HUES64 (cell line): ENCODE data around the gene SLC3A2.

ENCODE experiments used
- H3K27ac ChIP-seq: 2 replicates; pipeline ENCODE4 v1.7.0; 2013; ENCODE audit warnings: low read depth, low read length, inconsistent platforms
- H3K27me3 ChIP-seq: 2 replicates; pipeline ENCODE4 v1.6.1; 2013; ENCODE audit warnings: mild to moderate bottlenecking, low read length; ENCODE audit not compliant: insufficient read depth
- H3K36me3 ChIP-seq: 2 replicates; pipeline ENCODE4 v1.6.1; 2013; ENCODE audit warnings: mild to moderate bottlenecking, low read length; ENCODE audit not compliant: insufficient read depth
- H3K4me1 ChIP-seq: 2 replicates; pipeline ENCODE4 v1.6.1; 2013; ENCODE audit warnings: mild to moderate bottlenecking, low read length, moderate library complexity; ENCODE audit not compliant: insufficient read depth
- H3K4me3 ChIP-seq: 2 replicates; pipeline ENCODE4 v1.5.1; 2013; ENCODE audit warnings: mild to moderate bottlenecking, low read length, moderate library complexity
- H3K9ac ChIP-seq: 2 replicates; pipeline ENCODE4 v1.6.1; 2013; ENCODE audit warnings: mild to moderate bottlenecking, low read depth, low read length
- H3K9me3 ChIP-seq: 2 replicates; pipeline ENCODE4 v1.6.1; 2013; ENCODE audit warnings: low read depth, low read length; ENCODE audit not compliant: insufficient read depth
- WGBS: fragments of 150-250, 120-280 bp; methylation state at CpG from one replicate; pipeline ENCODE4 v1.1.7; 2013; ENCODE audit warnings: missing lambda C conversion rate; 5-methylcytosine and 5-hydroxymethylcytosine counted together

The SLC3A2 gene

DNA sequence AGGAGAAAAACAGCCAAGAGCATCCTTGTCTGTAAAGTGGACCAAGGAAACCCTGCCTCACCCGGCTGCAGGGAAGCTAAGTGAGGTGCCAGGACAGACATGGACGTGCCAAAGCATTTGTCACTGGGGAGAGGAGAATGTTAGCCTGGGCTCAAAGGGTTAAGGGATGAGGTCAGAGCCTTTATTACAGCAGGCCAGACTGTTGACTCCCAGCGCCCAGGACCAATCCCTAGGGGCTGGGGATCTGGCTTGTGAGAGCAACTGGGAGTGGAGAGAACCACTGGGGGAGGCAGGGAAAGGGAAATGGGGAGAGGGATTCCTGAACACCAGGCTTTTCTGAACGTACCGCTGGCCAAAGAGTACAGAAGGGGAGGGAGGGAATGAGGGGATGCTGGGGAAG lies 37.8 kb downstream of the SLC3A2 start:
- Histone ChIP-seq H3K4me3 (no peak overlapping the region), H3K9me3 (no peaks in the 10 kb centered on the region), H3K27ac (no peak overlapping the region), H3K27me3 (peaks cover 16% of the 10 kb centered on the region), H3K36me3 (no peaks in the 10 kb centered on the region), H3K4me1 (no peaks in the 10 kb centered on the region; the same call in 1 of the 2 replicates), H3K9ac (no peak overlapping the region)
- 48% methylated on average over 5 of the region's 5 CpGs for WGBS

DNA sequence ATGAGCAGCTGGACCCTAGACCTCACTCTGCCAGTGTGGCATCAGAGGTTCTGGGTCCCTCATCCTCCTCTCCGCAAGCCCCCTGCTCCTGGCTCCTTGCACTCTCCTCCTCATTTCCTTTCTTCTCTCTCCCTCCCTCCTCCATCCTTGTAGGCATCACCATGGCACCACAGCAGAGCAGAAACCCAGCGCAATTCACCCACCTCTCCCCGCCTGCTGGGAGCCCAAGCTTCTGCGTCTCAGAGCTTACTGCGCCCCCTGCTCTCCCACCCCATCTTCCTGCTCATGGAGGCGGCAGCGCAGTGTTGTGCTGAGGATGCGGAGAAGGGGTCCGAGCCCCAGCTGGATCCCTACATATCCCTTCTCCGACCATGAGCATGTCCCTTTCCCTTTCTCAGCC lies 38.8 kb downstream of the SLC3A2 start:
- Histone ChIP-seq H3K9ac (no peak overlapping the region), H3K27ac (no peak overlapping the region), H3K9me3 (no peaks in the 10 kb centered on the region), H3K36me3 (no peaks in the 10 kb centered on the region), H3K4me3 (no peak overlapping the region), H3K27me3 (peaks cover 25% of the 10 kb centered on the region), H3K4me1 (no peaks in the 10 kb centered on the region; the same call in 1 of the 2 replicates)
- 76% methylated on average over 10 of the region's 10 CpGs for WGBS

DNA sequence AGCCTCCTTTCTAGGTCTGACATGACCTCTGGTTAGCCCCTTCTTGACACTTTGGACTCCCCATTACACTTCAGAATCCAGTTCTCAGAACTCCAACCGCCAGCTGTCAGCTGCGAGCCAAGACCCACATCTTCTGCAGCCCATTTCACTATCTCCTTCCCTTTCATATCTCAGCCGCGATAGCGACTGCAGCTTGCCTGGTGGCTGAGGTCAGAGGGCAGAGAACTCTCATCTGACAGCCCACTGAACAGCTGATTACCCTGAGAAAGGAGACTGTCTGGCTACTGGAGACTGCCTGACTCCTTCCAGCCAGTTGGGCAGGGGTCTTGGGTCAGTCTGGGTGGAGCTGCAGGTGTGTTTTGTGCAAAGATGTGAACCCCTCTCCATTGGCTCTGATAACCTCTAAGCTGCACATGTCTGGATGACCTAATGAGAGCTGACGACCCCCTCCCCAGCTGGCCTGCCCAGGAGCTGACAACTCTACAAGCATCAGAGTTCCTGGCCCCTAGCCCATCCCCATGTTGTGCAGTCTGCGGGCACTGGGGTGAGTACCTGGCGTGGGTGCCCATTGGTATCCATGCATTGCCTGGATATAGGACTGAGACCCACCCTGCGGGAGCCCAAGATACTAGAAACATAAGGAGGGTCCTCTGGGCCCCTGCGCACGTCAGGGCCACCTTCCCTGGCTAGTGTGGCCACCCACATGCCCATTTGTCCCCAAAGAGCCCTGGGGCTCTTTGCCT lies 39.4 kb downstream of the SLC3A2 start:
- H3K4me3 ChIP-seq, result no peak overlapping the region
- H3K9ac ChIP-seq, result no peak overlapping the region
- H3K27ac ChIP-seq, result no peak overlapping the region
- WGBS, result 86% methylated on average over 11 of the region's 11 CpGs
- no peaks in the 10 kb centered on the region; the same call in 1 of the 2 replicates for H3K4me1 ChIP-seq
- H3K9me3 ChIP-seq, result no peaks in the 10 kb centered on the region
- H3K27me3 ChIP-seq, result peaks cover 31% of the 10 kb centered on the region
- no peaks in the 10 kb centered on the region for H3K36me3 ChIP-seq

DNA sequence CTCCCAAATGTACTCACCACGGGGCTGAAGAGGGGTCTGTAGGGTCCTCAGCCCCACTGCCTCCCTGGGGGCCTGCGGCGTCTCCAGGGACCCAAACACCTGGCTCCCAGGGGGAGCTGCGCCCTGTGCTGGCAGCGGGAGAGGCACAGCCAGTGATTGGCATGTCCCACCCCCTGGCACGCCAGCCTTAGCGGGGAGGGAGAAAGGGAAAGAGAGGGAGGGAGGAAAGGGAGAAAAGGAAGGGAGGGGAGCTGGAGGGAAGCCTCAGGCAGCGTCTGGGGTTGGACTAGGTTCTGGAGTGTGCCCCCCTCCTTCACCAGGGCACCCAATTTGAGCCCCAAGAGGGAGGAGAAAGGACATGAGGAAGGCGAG lies 40.5 kb downstream of the SLC3A2 start, which contains the start of gene CHRM1:
CHRM1 (minus strand) TSS at position 163 of the 372 bp plus-strand sequence. CDS start 10,263 bp downstream, outside the sequence.
- Histone ChIP-seq H3K9ac (no peak within 1 kb of the TSS), H3K4me1 (no peaks in the 10 kb centered on the region; the same call in 1 of the 2 replicates), H3K36me3 (no peaks in the 10 kb centered on the region), H3K9me3 (no peaks in the 10 kb centered on the region), H3K27ac (no peak within 1 kb of the TSS), H3K27me3 (peaks cover 43% of the 10 kb centered on the region), H3K4me3 (no peak within 1 kb of the TSS)
- 53% methylated on average over 8 of the region's 9 CpGs for WGBS

DNA sequence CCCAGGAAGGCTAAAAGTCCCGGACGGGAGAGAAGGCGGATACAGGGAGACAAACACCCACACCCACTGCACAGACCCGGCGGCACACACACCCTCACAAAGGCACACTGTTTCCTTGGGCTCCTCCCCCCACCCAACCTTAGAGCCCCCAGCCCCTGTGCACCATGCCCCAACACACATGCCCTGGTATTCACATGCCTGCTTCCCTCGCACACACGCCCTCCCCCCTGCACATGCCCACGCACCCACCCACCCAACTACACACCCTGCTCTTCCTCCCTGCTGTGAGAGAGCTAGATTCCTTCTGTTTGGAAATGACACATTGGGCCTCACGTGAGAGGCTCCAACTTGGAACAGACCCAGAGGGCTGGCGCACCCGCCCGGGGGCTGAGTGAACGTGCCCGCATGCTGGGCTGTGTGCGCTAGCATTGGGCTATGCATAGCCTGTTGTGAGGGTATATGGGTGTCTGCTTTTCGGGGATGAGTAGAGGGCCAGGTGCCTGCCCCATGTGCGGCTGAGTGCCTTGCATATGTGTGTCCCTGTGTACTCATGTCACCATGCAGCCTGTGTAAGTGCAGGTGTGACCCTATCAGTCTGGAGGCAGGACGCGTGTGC lies 41.0 kb downstream of the SLC3A2 start:
- no peaks in the 10 kb centered on the region; the same call in 1 of the 2 replicates for H3K4me1 ChIP-seq
- H3K4me3 ChIP-seq, result no peak overlapping the region
- no peak overlapping the region for H3K9ac ChIP-seq
- H3K27ac ChIP-seq, result no peak overlapping the region
- H3K27me3 ChIP-seq, result peaks cover 48% of the 10 kb centered on the region
- no peaks in the 10 kb centered on the region for H3K36me3 ChIP-seq
- 82% methylated on average over 19 of the region's 19 CpGs for WGBS
- no peaks in the 10 kb centered on the region for H3K9me3 ChIP-seq

DNA sequence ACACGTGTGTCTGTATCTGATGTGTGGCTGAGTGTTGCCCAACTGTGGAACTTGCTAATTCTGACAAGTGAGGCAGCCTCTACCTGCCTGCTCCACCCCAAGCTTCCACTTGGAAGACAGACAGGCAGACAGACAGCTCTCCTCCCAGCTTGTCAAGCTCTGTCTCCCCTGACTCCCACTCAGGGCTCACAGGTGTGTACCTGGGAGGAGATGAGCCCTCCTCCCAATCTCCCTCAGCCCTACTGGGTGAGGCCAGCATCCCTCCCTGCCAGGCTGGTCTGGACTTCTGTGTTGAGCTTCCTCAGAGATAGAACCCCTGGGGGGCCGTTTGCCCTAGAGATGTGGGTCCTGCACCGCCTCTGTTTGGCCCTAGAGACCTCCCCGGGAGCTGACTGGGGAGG lies 41.5 kb downstream of the SLC3A2 start:
- Histone ChIP-seq H3K4me1 (peaks cover 3% of the 10 kb centered on the region; the same call in 1 of the 2 replicates), H3K9me3 (no peaks in the 10 kb centered on the region), H3K27me3 (peaks cover 53% of the 10 kb centered on the region), H3K27ac (no peak overlapping the region), H3K4me3 (no peak overlapping the region), H3K36me3 (no peaks in the 10 kb centered on the region), H3K9ac (no peak overlapping the region)
- 77% methylated on average over 4 of the region's 4 CpGs for WGBS

DNA sequence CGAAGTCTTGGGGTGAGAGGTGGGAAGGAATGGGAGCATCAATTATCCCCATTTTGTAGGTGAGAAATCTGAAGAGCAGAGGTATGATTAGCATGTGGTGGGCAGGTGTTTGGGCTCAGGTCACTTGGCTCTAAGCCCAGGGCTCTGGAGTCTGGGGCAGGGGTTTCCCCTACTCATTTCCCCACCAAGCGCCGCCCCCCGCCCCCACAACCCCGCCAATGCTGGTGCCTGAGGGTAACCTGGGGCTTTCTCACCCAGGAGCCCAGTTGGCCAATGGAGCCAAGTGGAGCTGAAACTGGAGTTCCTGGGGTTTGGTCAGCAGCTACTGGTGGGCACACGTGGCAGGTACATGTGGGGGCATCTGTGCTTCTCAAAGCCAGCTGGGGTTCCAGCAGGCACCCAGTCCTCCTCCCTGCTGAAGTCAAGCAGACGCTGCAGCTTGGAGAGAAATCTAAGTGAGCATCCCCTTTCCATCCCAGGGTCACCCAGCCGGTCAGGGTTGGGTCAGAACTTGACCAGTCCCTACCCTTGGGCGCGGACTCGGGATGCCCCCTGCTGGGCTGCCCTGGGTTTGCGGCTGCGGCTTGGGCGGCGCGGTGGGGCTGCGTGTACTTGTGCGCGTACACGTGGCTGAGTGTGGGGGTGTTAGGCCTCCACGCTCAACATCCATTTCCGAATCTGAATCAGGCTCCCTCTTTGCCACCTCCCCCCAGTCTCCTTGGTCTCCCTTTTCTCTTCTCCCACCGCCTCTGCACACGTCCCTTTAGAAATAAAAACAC lies 42.1 kb downstream of the SLC3A2 start:
- Histone ChIP-seq H3K36me3 (no peaks in the 10 kb centered on the region), H3K9ac (no peak overlapping the region), H3K27ac (no peak overlapping the region), H3K4me1 (peaks cover 9% of the 10 kb centered on the region), H3K9me3 (no peaks in the 10 kb centered on the region), H3K27me3 (peaks cover 59% of the 10 kb centered on the region), H3K4me3 (no peak overlapping the region)
- WGBS, result 34% methylated on average over 23 of the region's 24 CpGs

DNA sequence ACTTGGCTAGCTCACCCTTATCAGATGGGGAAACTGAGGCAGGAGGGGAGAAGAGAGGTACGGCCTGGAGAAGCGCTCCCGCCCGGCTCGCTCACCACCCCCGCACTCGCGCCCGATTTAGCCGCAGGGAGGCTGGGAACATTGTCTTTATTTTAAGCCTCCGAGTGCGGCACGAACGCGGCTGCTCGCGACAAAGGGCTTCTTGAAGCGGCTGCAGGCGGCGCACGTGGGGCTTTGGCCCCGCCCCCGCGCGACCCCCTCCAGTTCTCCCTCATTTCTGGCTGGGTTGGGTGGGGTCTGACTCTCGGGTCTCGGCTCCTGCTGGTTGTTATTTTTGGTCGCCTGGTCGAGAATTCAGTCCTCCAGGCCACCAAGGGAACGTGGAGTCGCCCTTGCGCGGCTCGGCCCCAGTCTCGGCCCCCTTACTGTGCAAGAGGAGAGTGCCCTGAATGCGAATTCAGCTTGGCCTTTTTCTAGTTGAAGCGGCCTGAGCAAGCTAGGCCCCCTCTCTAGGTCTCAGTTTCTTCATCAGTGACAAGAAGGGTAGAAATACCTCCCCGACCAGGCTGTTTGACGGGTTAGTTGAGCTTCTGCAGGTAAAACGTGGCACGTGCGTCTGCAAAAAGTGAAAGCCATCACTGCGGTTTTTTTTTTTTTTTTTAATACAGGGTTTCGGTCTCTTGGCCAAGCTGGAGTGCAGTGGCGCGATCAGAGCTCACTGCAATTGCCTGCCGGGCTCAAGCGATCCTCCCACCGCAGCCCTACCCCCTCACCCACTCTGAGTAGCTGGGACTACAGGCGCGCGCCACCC lies 43.1 kb downstream of the SLC3A2 start:
- Histone ChIP-seq H3K9ac (peak overlapping the region; percentile 21), H3K4me3 (peak overlapping the region; percentile 42), H3K27me3 (peaks cover 69% of the 10 kb centered on the region)

DNA sequence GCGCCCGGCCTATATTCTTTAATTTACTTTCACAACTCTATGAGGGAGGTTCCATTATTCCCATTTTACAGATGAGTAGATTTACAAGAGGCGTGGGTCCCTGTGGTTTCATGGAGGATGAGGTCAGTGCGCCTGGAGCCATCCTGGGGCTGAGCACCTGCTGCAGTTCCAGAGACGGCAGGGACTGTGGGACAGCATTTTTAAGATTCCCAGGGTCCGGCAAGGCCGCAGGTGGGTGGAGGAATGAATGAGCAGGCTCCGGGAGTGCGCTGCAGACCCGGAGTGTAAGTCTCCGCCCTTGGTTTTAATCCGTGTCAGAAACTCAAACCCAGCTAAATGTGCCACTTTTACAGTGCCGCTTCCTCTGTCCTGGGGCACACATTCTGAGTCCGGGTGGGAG lies 44.6 kb downstream of the SLC3A2 start:
- no peak overlapping the region for H3K27ac ChIP-seq
- peaks cover 79% of the 10 kb centered on the region for H3K27me3 ChIP-seq
- WGBS, result 7% methylated on average over 13 of the region's 14 CpGs
- peaks cover 9% of the 10 kb centered on the region for H3K4me1 ChIP-seq
- no peaks in the 10 kb centered on the region for H3K36me3 ChIP-seq
- H3K4me3 ChIP-seq, result peak overlapping the region; percentile 65
- H3K9me3 ChIP-seq, result no peaks in the 10 kb centered on the region
- H3K9ac ChIP-seq, result no peak overlapping the region

More for the DNA sequence above, 43.1 kb downstream of the SLC3A2 start:
- Histone ChIP-seq H3K27ac (no peak overlapping the region), H3K36me3 (no peaks in the 10 kb centered on the region), H3K9me3 (no peaks in the 10 kb centered on the region), H3K4me1 (peaks cover 9% of the 10 kb centered on the region)
- WGBS, result 7% methylated on average over 49 of the region's 52 CpGs

DNA sequence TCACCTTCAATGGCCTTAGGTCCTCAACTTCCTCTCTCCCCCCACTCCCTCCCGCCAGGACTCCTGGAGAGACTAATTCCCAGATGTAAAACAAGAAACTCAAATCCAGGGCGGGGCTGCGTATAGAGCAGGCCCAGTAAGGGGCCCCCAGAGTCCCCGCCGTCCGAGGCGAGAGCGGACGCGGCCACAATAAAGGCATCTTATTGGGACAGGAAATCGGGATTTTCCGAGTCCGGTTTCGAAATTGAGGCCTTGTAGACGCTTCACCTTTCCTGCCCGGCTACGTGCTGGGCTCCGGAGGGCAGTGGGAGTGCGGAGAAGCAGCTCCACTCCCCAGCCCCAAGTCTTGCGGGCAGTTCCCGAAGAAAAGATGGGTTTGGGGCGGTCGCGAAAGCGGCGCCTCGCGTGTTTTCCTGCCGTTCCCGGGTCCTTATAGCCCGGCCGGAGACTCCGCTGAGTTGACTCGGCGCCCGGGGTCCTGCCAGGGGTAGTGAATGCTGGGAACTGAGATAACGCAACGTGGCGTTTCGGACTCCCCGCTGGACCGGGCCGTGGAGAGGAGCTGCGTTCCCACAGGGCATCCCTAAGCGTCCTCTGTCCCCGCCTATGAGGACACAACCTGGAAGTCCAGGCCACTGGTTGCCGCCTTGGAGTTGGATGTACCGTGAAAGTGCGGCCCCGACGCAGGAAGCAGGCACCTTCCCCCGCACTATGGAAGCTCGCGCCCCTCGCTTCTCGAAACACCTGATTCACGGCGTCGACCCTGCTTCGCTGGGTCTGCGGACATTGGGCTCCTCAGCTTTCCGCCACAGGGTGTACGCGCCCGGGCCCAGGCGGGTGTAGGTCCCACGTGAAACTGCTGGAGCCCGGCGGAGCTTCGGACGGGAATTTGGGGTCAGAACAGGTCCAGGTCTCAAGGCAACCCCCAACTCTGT lies 45.3 kb downstream of the SLC3A2 start:
- no peaks in the 10 kb centered on the region for H3K9me3 ChIP-seq
- H3K36me3 ChIP-seq, result no peaks in the 10 kb centered on the region
- WGBS, result under 1% methylated on average over 71 of the region's 71 CpGs
- H3K9ac ChIP-seq, result peak overlapping the region; percentile 42; the same call in 1 of the 2 replicates
- peaks cover 79% of the 10 kb centered on the region for H3K27me3 ChIP-seq
- peak overlapping the region; percentile 65 for H3K4me3 ChIP-seq
- H3K4me1 ChIP-seq, result peaks cover 9% of the 10 kb centered on the region
- no peak overlapping the region for H3K27ac ChIP-seq
